ENCODE measurements around the gene NCOA1. TPM values are rescaled to one million over a fixed set of nuclear protein-coding genes. Genes with fewer than 3 reads are reported as not detected.
"Not testable (repeated sequence)": the region's sequence is repeated elsewhere in the genome, so short reads cannot be mapped to it uniquely, and the experiment has no call there.

The NCOA1 gene
- total RNA-seq, 1 experiment from 2014 or later = 27.5 TPM

GRCh38 chr2:24533574-24533973 is 42.5 kb downstream of the NCOA1 start:
- DNase-seq (ENCODE audit: low read depth) = not testable (repeated sequence)

DNA sequence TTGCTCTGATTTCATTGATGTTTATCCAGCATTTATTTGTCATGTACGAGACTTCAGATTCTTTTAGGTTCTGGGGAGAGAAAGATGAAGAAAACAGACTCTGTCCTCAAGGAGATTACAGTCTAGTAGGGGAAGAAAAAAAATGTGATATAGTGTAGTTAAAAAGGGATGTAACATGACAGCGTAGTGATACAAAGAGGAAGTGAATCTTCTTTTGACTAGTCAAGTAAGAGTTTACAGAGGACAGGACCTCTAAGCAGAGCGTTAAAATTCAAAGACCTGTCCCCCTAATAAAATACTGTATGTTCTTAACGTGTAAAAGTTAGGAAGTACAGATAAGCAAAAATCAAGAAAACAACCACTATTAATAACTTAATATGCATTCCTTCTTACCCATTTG is 47.7 kb downstream of the NCOA1 start:
- no peak for DNase-seq (ENCODE audit: low read depth)

- DNase-seq (ENCODE audit: low read depth) = no peak
These were observed 48.2 kb downstream of the NCOA1 start for GRCh38 chr2:24539258-24539657.

DNA sequence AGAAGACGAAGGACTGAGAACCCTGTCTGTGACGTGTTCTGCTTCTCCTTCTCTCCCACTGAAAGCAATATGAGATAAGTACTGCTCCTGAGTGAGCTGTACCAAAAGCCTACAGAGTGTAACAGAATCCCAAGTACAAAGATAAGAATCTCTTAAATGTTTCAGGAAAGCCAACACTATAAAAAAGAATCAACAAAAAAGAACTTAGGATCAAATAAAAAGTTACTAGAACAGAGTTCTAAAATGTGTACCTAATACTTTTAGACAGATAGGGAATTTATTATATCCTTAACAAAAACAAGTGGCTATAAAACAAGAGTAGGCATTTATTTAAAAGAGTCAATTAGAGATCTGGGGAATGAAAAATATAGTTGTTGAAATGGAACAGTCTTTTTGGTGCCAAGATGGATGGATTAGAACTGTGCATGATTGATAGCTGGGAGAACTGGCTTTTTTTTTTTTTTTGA is 49.0 kb downstream of the NCOA1 start:
- DNase-seq (ENCODE audit: low read depth) = no peak

DNA sequence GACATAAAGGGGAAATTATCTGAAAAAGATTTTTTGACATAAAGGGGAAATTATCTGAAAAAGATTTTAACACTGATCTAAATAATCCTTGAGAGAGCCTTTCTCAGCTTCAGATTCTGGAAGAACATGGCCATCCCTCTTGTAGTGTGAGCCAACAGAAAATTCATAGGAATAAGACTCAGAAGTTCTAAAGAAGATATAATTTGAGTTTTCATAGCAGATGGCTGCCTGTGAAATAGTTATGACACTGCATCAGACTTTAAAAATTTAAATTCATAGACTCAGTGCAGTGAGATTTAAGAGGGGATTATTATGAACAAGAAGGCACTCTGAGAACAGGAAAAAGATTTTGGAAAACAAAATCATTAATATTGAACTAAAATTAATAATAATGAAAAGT is 50.6 kb downstream of the NCOA1 start:
- no peak for DNase-seq (ENCODE audit: low read depth)

DNA sequence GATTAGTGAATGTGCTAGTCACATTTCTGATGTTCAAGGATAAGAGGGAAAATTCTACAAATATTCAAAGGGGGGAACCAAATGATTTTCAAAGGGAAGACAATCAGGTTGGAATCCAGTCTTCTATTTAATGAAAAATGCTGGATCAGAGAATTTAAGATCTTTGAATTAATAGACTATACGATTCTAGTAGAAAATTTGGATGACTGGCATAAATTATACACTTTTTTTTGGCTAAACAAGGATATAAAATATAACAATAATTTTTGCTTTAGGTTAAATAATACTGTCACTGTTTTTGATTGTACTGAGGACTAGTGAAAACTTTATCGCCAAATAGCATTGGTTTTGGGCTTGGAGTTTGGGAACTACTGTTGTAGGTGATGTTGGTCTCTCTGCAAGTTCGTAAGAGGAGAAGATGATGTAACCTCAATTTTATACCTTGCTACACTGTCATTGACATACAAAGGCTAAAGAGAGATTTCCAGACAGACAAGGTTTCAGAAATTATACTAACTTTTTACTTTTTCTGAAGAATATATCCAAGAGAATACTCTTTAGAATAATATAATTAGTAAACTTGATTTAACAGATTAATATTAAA is 51.3 kb downstream of the NCOA1 start:
- DNase-seq (ENCODE audit: low read depth) = no peak

GRCh38 chr2:24543252-24543651 is 52.2 kb downstream of the NCOA1 start:
- no peak for DNase-seq (ENCODE audit: low read depth)

GRCh38 chr2:24544456-24545115 is 53.5 kb downstream of the NCOA1 start:
- DNase-seq (ENCODE audit: low read depth) = no peak

DNA sequence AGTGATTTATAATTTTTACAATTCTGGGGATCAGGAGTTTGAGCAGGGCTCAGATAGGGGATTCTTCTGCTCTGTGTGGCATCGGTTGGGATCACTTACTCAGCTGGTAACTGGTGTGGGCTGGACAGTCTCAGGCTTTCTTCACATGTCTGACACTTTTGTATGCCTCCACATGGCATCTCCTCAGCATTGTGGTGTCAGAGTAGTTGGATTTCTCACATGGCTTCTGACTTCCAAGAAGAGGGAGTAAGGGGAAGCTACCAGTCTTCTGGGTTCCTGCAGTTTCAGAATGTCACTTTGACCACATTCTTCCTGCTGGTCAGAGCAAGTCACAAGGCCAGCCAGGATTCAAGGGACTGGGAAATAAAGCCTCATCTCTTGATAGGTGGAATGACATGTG is 55.6 kb downstream of the NCOA1 start:
- DNase-seq (ENCODE audit: low read depth) = no peak

DNA sequence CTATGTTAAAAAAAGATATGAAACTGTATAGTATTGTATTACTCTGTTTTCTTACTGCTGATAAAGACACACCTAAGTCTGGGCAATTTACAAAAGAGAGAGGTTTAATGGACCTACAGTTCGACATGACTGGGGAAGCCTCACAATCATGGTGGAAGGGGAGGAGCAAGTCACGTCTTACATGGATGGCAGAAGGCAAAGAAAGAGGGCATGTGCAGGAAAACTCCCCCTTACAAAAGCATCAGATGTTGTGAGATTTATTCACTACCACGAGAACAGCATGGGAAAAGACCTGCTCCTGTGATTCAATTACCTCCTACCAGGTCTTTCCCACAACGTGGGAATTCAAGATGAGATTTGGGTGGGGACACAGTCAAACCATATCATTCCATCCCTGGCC is 57.0 kb downstream of the NCOA1 start:
- no peak for DNase-seq (ENCODE audit: low read depth)

GRCh38 chr2:24550301-24550700 is 59.2 kb downstream of the NCOA1 start:
- DNase-seq (ENCODE audit: low read depth) = not testable (repeated sequence)

GRCh38 chr2:24551016-24551415 is 60.0 kb downstream of the NCOA1 start:
- no peak for DNase-seq (ENCODE audit: low read depth)

DNA sequence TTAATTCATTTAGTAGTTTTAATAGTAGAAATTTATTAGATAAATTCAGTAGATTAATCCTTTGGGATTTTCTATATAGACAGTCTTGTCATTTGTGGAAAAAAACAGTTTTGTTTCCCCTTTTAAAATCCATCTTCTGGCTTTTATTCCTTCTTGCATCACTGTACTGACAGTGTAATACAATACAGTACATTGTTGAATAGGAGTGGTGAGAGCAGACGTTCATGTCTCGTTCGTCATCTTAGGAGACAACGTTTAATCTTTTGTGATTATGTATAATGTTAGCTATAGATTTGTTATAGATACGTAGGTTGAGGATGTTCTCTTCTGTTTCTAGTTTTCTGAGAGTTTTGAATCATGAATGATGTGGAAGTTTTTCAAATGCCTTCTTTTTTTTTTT is 61.8 kb downstream of the NCOA1 start:
- DNase-seq (ENCODE audit: low read depth) = no peak

- no peak for DNase-seq (ENCODE audit: low read depth)
These were observed 67.9 kb downstream of the NCOA1 start for GRCh38 chr2:24558781-24559472.

DNA sequence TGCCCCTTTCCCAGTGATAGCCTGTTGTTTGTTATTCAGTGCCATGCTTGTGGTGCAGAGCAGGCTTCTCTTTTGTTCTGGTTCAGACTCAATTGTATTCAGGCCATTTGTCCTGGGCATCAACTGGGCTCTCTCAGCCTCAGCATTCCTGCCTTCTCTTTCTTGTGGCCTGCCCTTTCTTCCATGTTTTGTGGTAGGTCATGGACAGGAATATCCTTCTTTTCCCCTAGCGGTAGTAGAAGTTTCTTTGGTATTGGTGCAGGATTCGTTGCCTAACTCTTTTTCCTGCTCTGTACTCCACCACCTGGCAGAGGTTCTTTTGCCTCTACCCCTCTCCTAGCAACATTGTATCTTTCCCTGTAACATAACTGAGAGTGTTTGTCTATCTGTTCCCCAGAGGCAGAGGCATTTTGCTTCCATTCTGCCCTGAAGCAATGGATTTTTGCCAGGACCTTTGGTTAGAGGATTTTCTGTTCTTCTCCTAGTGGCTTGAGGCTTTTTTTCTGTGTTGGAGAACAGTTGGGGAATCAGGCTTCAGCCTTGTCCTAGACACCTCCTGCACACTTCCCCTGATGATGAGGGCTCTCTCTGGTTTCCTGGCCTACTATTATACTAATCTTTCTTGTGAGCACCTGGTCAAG is 68.5 kb downstream of the NCOA1 start:
- peak; percentile 38 for DNase-seq (ENCODE audit: low read depth)

GRCh38 chr2:24565537-24565936 is 74.5 kb downstream of the NCOA1 start:
- DNase-seq (ENCODE audit: low read depth) = no peak

GRCh38 chr2:24566209-24566608 is 75.2 kb downstream of the NCOA1 start:
- DNase-seq (ENCODE audit: low read depth) = no peak

DNA sequence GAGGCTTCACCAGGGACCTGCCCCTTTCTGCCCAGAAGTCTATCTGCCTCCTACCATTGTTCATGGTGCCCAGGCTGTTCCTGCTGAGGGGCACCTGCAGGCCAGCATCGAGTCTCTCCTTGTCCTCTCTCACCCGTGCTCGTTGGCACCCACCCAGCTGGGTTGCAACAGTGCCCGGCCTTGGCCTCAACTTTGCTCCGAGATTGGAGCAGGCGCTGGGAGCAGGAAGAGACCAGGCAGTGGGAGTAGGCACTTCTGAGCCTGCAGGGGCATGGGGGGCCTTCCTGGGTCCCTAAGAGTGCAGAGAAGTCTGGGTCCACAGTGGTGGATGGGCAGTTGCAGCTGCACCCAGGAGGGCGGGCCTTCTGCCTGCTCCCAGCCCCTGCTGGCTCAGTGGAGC is 75.6 kb downstream of the NCOA1 start:
- DNase-seq (ENCODE audit: low read depth) = no peak

- DNase-seq (ENCODE audit: low read depth) = no peak
These were observed 77.5 kb downstream of the NCOA1 start for GRCh38 chr2:24568551-24568950.

- DNase-seq (ENCODE audit: low read depth) = not testable (repeated sequence)
These were observed 78.5 kb downstream of the NCOA1 start for GRCh38 chr2:24569565-24569964.

GRCh38 chr2:24570225-24570624 is 79.2 kb downstream of the NCOA1 start:
- DNase-seq (ENCODE audit: low read depth) = no peak

DNA sequence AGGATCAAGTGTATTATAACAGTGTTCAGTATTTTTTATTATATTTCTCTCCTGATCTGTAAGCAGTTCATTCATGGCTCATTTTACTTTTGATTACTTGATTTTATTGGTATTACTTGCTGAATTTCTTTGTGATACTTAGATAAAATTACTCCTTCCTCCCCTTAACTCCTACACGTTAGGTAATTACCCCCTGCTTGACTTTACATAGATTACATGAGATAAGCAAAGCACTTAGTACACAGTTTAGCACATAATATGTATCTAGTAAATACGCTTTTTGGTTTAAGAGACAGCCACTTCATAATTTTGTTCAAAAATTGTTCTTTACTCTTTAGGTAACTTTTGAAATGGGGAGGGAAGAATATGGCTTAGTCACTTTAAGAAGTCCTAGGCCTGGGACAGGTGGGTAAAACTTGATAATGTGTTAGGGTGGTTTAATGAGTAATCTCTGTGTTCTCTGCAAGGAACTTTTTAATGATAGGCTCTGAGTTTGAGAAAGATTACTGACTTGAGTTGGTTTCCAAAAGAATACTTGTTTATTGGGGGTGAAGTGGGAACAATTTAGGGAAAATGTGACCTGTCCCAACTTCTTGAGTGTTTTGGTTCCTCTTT is 80.9 kb downstream of the NCOA1 start:
- DNase-seq (ENCODE audit: low read depth) = no peak

All from LHCN-M2 (cell line).